ENCODE measurements around the gene ATP11B. TPM values are rescaled to one million over a fixed set of nuclear protein-coding genes. Genes with fewer than 3 reads are reported as not detected.

Gene ATP11B
- total RNA-seq, 1 donor from 2014 or later, result 38.6 TPM

GRCh38 chr3:182879031-182879611, 85.8 kb downstream of the ATP11B start:
- Histone ChIP-seq H3K4me3 (ENCODE audit: low read depth, low read length) (no peak overlapping the region), H3K36me3 (ENCODE audit: control insufficient read depth, insufficient read depth, low read length) (no peaks in the 10 kb centered on the region), H3K27me3 (ENCODE audit: control insufficient read depth, insufficient read depth, low read length) (no peaks in the 10 kb centered on the region)
- no peak for DNase-seq (ENCODE audit: low read depth)
- TF ChIP-seq CTCF (IDR thresholded peaks at IDR 0.05; ENCODE audit: insufficient read depth, low read length, poor library complexity, severe bottlenecking), result no peak

GRCh38 chr3:182886497-182886896, 93.2 kb downstream of the ATP11B start:
- H3K36me3 ChIP-seq (ENCODE audit: control insufficient read depth, insufficient read depth, low read length), result no peaks in the 10 kb centered on the region
- H3K27me3 ChIP-seq (ENCODE audit: control insufficient read depth, insufficient read depth, low read length), result no peaks in the 10 kb centered on the region
- TF ChIP-seq CTCF (IDR thresholded peaks at IDR 0.05; ENCODE audit: insufficient read depth, low read length, poor library complexity, severe bottlenecking), result no peak
- no peak overlapping the region for H3K4me3 ChIP-seq (ENCODE audit: low read depth, low read length)
- DNase-seq (ENCODE audit: low read depth), result no peak

- H3K36me3 ChIP-seq (ENCODE audit: control insufficient read depth, insufficient read depth, low read length), result no peaks in the 10 kb centered on the region
- no peak overlapping the region for H3K4me3 ChIP-seq (ENCODE audit: low read depth, low read length)
- TF ChIP-seq CTCF (IDR thresholded peaks at IDR 0.05; ENCODE audit: insufficient read depth, low read length, poor library complexity, severe bottlenecking), result no peak
- no peak for DNase-seq (ENCODE audit: low read depth)
- H3K27me3 ChIP-seq (ENCODE audit: control insufficient read depth, insufficient read depth, low read length), result no peaks in the 10 kb centered on the region
Measured at GRCh38 chr3:182889948-182890629, 96.8 kb downstream of the ATP11B start.

- no peak overlapping the region for H3K4me3 ChIP-seq (ENCODE audit: low read depth, low read length)
- TF ChIP-seq CTCF (IDR thresholded peaks at IDR 0.05; ENCODE audit: insufficient read depth, low read length, poor library complexity, severe bottlenecking), result no peak
- H3K27me3 ChIP-seq (ENCODE audit: control insufficient read depth, insufficient read depth, low read length), result no peaks in the 10 kb centered on the region
- H3K36me3 ChIP-seq (ENCODE audit: control insufficient read depth, insufficient read depth, low read length), result no peaks in the 10 kb centered on the region
- DNase-seq (ENCODE audit: low read depth), result no peak
Measured at GRCh38 chr3:182891364-182891763, 98.1 kb downstream of the ATP11B start.

GRCh38 chr3:182892226-182892625, 98.9 kb downstream of the ATP11B start:
- Histone ChIP-seq H3K4me3 (ENCODE audit: low read depth, low read length) (no peak overlapping the region), H3K27me3 (ENCODE audit: control insufficient read depth, insufficient read depth, low read length) (no peaks in the 10 kb centered on the region), H3K36me3 (ENCODE audit: control insufficient read depth, insufficient read depth, low read length) (no peaks in the 10 kb centered on the region)
- TF ChIP-seq CTCF (IDR thresholded peaks at IDR 0.05; ENCODE audit: insufficient read depth, low read length, poor library complexity, severe bottlenecking), result no peak
- no peak for DNase-seq (ENCODE audit: low read depth)
